ENCODE measurements around the gene ZFX.
A peak's percentile ranks its signal among the peaks of the same experiment; 100 is the strongest.

ZFX gene

DNA sequence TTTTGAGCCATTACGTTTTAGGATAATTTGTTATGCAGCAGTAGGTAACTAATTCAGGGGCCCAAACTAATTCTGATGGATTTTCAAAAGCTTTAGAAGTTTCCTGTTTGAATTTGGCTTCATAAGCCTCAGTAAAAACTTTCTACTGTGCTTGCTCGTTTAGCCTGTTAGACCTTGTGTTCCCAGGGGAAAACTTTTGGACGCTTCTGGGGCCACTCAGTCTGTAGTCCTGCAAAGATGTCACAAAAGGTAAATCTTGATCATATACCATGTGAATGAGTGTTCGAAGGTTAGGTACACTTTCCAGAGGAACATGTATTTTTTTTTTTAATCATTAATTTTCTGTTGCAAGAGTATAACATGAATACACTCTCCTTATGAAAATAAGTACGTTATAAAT is 93.7 kb downstream of the ZFX start:
- no peak for DNase-seq

DNA sequence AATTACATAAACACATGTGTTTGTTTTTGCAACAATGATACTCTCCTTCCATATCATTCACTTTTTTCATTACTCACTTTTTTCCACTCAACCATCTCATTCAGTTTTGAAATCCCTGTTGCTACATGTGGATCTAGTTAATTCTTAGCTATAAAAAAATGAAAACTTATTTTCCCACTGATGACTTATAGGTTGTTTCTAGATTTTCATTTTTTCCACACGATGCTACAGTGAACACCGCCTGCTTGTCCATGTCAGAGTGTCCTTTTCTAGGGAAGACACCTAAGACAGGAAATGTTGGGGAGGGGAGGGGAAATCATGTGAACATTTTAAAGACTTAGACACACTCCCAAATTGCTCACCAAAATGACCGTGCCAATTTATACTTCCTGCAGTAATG is 94.2 kb downstream of the ZFX start:
- no peak for DNase-seq

DNA sequence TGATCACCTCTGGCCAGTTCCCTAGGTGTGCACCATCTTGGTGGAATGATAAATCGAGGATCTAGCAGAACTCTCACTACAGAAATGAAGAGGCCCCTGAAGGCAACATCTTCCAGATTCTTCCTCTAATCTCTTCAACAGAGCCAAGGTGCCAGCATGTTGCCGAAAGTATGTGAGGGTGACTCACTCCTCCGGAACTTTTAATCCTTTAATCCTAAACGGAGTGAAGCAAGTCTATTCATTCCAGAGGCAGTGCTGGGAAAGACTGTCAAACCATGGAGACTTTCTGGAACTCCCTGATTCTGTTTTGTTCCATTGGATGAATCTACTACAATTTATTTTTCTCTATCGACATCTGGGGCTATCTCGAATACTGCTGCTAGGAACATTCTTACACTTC is 95.7 kb downstream of the ZFX start:
- no peak for DNase-seq

DNA sequence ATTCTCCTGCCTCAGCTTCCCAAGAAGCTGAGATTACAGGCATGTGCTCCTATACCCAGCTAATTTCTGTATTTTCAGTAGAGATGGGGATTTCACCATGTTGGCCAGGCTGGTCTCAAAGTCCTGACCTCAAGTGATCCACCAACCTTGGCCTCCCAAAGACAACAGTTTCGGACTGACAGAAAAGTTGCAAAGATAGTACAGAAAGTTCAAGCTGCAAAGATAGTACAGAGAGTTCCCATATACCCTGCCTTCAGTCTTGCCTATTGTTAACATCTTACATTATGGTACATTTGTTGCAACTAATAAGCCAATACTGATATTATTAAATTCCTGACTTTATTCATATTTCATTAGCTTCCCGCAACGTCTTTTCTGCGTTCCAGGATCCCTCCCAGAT is 98.5 kb downstream of the ZFX start:
- DNase-seq = no peak

DNA sequence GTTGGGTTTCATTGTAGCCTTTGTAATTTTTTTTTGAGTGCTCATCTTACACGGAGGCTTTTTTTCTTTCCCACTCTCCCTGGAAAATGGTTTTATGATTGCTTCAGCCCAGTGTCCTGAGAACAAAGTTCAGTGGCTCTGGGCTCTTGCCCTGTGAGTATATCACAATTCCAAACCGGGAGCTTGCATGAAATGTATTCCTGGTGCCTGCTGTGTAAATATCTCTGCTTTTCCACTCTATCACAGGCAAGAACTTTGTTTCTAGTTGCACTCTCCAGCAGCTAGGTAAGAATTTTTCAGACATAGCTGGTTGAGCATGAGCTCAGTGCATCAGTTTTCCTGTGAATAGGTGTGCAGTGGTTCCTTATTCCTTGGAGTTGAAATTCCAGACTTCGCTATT is 103.5 kb downstream of the ZFX start:
- DNase-seq = no peak

DNA sequence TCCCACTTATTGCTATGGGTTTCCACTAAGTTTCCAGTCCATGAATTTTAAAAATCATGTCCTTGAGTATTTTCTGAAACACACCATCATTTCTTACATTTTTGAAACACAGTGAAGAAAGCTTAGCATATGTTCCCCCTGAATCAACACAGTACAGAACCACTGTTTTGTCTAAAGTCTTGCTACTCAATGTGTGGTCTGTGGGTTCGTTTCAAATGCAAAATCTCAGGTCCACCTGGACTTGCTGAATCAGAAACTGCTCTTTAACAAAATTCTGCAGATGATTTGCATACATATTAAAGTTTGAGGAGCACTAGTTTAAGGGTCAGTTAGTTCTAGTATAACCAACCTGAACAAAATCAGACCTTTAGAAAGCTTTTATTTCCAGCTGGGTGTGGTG is 103.9 kb downstream of the ZFX start:
- DNase-seq = no peak

DNA sequence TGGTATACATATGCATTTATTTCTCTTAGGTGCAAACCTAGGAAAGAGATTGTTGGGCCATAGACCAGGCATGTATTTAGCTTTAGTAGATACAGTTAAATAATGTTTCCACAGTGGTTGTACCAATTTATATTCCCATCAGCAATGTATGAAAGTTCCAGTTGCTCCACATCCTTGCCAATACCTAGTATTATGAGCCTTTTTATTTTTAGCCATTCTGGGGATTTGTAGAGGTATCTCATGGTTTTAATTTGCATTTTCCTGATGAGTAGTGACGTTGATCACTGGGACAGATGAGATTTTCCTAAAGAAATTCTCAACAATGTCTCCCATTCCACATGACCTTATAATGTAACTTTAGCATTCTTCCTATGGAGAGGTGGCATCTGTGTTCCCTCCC is 107.5 kb downstream of the ZFX start:
- DNase-seq = no peak

DNA sequence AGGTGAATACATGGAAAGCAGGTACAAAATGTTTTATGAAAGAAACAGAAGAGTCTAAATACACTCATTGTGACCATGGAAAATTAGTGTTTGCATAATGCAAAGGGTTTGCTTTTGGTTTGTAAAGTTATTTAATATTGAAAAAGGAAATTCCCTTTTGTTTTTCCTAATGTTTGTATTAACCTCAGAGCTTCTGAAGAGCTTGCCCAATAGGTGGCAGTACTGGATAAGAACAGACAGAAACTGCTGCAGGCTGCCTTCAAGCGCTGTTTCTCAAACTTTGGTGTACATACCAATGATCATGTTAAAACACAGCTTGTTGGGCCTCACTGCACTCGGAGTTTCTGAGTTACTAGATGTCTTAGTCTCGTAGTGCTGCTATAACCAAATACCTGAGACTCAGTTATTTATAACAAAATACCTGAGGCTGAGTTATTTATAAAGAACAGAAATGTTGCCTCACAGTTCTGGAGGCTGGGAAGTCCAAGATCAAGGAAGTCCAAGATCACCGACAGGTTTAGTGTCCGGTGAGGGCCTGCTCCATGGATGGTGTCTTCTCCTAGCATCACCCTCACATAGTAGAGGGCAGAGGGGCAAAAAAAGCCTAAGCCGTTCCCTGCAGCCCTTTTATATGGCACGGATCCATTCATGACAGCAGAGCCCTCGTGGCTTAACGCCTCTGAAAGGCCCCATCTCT is 110.2 kb downstream of the ZFX start:
- peak; percentile 39 to 50 for DNase-seq

DNA sequence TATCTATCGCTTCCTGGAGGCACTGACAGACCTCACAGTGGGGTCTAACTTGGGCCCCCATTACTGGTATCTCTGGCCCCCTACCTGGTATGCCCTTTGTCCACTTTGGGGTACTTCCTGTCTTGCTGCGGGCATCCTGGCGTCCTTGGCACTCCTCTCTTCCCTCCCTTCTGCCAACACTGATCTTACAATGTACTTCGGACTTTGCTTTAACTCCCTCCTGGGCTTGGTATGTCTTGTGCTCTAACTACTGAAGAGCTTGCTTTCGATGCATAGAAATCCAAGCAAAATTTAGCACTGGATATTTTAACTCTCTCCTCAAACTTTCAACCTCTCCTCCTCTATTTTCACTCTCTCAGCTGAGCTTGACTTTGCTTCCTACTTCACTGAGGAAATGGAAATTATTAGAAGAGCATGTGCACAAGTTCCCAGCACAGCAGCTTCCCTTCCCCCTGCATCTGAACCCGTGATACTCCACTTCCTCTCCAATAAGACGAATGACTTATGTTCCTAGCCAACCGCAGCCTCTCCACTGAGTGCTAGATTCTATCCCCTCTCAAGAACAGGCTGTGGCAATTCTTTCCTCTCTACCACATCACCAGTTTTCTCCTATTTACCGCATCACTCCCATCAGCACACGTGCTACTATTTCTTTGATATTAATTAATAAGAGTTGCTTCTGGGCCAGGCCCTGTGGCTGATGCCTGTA is 111.5 kb downstream of the ZFX start:
- DNase-seq = peak; percentile 72 to 77

DNA sequence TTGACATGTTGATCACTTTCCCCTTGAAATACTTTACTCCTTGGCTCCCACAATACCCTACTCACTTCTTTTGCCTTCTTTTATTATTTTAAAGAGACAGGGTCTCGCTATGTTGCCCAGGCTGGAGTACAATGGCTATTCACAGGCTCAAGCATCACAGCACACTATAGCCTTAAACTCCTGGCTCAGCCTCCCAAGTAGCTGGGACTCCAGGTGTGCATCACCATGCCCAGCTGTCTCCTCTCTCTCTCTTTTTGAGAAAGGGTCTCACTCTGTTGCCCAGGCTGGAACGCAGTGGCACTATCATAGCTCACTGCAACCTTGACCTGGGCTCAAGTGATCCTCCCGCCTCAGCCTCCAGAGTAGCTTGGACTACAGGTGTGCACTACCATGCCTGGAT is 112.8 kb downstream of the ZFX start:
- no peak for DNase-seq

DNA sequence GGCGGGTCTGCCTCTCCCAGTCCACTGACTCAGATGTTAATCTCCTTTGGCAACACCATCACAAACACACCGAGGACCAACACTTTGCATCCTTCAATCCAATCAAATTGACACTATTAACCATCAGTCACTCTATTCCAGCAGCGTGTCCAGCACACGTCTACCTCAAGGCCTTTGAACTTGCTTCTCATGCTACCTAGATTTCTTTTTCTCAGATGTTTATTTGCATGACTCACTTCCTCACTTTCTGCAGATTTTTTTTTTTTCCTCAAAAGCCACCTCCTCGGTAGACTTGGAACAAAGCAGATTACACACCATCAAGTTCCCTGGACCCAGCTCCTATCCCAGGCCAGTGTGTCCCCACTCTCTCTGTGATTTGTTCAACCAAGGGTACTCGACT is 114.9 kb downstream of the ZFX start:
- DNase-seq = no peak
